DMS 273 (cell line): ENCODE results near the gene PPIL6.

Source experiments
- DNase-seq: peaks from one replicate; lab custom pipeline; 2025; ENCODE audit not compliant: unreplicated experiment; lab: John Stamatoyannopoulos, UW

The PPIL6 gene

DNA sequence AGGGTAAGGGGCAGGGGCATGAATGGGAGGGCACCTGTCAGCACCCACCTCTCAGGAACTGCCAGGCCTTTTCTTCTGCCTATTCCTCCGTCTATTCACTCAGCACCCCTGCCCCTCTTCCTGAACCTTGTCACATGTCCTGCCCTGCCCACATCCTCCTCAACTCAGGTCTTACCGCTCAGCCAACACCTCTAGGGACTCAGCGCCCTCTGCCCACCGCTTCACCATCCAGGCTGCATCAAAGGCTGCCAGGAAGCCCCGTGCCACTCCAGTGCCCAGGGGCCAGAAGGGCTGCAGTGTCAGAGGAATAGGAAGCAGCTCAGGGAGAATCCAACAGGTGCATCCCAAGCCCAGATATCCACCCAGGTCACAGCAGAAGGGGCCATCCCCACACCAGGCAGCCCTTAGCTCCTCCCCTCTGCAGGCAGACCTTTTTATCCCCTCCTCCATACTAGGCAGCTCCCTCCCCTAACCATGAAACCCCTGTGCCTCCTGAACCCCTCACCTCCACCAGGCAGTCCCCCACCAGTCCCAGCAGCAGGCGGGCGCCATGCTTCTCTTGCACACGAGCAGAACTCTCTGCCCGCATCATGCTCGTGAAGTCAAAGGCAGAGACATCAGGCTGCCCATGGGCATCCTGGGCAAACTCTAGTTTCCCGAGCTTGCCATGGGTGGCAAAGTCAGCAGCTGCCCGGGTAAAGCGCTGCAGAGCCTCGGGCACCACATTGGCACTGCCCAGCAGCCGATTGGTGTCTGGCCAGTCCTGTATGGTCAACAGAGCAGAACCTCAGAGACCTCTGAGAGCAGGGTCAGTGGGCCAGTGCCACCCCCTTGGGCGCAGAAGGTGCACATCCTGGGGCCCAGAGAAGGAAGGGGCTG is 9.6 kb upstream of the PPIL6 start:
- DNase-seq = no peak

DNA sequence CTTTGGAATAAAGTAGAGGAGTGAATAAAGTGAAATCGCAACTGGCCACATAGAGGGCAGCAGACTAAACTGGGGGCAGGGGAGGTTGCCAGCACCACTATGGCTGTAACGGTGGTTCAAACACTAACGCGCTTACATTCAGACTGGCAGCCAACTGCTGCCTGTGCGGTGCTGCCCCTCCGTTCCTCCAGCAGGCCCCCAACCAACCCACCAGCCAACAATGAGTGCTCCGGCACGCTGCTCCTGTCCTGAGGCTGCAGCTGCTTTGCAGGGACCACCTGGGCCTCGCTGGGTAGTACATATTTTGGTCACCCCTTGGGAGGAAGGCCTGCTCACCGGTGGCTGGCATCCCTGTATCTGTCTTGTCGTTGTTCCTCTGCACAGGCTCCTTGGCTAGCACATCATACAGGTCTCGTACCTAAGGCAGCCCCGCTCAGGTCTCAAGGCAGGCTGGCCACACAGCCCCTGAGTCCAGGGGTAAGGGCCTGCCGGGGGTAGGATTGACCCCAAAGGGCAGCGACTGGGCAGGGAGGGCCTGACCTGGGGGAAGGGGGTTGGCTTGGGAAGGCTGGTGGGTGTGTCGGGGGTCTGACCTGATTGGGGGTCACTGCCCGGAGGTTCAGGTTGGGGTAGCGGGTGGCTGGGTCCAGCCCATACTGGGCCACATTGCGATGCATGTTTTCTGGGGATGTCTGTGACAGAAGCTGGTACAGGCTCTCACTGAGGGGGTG is 8.8 kb upstream of the PPIL6 start:
- DNase-seq = no peak

- DNase-seq = peak; percentile 37
These were observed 8.2 kb upstream of the PPIL6 start for GRCh38 chr6:109448615-109449014.

DNA sequence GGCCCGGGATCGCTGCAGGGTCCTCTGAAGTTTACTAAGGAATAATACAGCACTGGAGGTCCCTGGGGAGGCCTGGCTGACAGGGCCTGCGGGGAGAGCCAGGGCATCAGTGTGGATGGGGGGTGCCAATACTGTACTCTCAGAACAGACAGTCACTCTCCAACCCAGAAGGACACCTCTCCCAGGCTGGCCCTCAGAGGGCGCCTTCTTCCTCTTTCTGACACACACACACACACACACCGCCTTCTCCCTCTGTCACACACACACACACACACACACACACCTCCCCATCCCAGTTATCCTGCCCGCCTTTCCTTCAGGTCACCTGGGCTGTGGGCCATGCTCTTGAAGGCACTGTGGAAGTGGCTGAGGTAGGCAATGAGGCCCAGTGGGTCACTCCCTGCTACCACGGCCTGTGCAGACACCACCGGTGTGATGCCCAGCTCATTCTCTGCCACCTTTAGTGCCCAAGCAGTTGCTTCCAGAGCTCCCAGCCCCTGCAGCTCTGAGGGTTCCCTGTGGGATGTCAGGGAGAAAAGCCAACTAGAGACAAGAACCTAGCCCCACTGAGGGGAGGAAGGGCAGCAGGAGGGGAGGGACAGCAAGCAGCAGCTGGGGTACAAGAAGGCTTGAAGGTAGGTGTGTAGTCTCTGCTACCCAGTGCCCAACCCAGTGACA is 7.6 kb upstream of the PPIL6 start:
- DNase-seq = peak; percentile 35

- DNase-seq = no peak
These were observed 6.7 kb upstream of the PPIL6 start for GRCh38 chr6:109447087-109447486.

- DNase-seq = no peak
These were observed 6.1 kb upstream of the PPIL6 start for GRCh38 chr6:109446541-109446940.

GRCh38 chr6:109446072-109446471 is 5.6 kb upstream of the PPIL6 start:
- no peak for DNase-seq

DNA sequence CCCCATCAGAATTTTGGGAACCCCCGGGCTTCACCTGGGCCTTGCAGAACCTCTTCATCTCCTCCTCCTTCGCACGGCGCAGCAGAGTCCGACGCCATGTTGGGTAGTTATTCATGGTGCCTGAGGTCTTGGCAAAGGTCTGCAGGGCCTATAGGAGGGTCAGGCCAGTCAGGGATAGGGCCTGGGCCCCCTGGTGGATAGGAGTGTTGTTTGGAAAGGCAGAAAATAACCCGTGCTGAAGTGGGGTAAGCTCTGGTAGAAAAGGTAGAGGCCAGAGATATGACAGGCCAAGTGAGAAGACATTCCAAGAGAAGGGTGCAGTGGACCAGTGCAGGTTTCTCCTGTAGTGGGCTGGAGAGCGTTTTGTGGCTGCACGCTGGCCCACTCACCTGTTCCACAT is 5.0 kb upstream of the PPIL6 start:
- no peak for DNase-seq

DNA sequence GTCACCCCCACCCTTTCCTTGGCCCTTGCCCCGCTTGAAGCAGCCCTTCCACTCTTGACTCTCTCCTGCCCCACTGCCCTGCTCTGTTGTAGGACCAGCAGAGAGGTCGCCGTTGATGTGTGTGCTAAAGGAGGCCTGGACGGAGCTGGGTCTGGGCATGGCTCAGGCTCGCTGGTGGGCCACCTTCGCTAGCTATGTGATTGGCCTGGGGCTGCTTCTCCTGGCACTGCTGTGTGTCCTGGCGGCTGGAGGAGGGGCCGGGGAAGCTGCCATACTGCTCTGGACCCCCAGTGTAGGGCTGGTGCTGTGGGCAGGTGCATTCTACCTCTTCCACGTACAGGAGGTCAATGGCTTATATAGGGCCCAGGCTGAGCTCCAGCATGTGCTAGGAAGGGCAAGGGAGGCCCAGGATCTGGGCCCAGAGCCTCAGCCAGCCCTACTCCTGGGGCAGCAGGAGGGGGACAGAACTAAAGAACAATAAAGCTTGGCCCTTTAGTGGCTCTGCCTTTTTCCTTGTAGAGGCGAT is 3.1 kb upstream of the PPIL6 start:
- no peak for DNase-seq

- no peak for DNase-seq
These were observed 2.0 kb upstream of the PPIL6 start for GRCh38 chr6:109442393-109442924.

GRCh38 chr6:109441069-109441816 is 815 bp upstream of the PPIL6 start:
- DNase-seq = peak; percentile 76

DNA sequence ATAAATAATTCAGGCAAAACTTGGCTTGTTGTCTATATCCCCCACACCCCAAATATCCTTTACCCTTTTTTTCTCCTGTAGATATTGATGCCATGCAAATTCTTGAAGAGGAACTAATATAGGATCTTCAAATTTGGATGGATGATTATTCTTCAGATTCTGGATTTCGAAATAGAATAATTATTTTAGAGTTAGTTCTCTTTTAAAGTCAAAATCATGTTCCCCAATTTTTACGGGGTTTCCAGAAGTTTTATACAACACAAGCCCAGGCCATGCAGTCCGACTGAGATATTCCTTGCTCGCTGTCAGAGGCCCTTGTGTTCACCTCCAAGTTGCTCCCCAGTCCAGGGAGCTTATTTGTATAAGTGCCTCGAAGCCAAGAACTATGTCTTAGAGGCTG is 4.4 kb downstream of the PPIL6 start:
- no peak for DNase-seq

GRCh38 chr6:109434456-109434855 is 6.0 kb downstream of the PPIL6 start:
- DNase-seq = no peak

GRCh38 chr6:109429496-109429895 is 10.9 kb downstream of the PPIL6 start:
- no peak for DNase-seq

DNA sequence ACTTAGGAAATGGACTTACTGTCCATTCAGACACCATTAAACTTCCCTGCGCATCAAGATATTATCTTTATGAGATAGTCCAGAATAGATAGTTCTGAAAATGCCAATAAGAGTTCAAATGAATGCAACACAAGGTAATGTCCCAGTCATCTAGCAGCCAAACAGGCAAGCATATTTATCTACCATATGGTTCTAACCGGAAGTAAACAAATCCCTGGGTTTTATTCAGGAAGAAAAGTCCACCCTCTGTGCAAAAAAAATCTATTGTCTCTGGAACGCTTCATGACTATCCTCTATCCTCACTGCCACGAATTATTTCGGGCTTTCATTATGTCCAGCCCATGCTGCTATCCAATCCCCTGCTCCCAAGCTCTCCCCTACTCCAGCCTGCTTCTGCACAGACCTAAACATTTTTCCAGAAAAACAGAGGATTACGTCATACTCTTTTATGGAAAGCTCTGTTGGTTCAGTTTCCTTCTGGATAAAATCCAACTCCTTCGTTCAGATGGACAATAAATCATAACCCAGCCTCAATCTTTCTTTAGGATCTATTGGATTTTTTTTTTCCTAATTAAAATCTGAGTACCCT is 11.4 kb downstream of the PPIL6 start:
- peak; percentile 34 for DNase-seq

- DNase-seq = no peak
These were observed 15.5 kb downstream of the PPIL6 start for GRCh38 chr6:109424946-109425345.

- no peak for DNase-seq
These were observed 19.2 kb downstream of the PPIL6 start for GRCh38 chr6:109421184-109421583.

DNA sequence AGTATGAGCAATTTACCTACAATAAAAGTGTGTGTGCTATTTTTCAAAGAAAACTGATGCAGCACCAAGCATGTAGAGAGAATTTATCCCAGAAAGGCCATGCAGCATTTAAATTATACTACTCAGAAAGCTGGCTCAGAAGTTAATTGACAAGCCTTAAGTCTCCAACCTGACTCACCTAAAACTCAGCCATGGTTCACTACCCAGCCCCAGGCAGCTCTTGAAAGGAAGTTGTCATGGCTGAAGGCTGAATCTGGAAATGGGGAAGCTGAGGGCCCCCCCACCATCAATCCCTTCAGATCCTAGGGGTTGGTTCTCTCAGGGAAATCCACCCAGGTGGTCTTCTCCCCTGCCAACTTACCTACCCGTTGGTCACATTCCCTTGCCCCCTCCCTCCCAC is 19.7 kb downstream of the PPIL6 start:
- no peak for DNase-seq

GRCh38 chr6:109417646-109418045 is 22.8 kb downstream of the PPIL6 start:
- DNase-seq = no peak

DNA sequence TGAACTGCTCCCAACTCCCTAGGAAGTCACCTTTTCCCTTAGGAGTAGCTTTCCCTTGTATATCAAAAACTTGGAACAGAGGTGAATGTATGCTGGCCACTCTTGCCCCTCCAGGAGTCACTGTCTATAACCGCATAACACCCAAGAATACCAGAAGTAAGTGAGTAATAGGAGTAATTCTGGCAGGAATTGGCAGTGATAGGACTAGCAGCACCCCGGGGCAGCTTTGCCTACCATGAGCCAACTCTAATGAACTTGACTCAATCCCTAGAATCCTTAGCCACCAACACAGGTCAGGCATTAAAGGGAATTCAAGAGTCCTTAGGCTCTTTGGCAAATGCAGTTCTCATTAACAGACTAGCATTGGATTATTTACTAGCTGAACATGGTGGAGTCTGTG is 29.4 kb downstream of the PPIL6 start:
- DNase-seq = no peak
